ENCODE measurements around the gene MAST3.

Gene MAST3

DNA sequence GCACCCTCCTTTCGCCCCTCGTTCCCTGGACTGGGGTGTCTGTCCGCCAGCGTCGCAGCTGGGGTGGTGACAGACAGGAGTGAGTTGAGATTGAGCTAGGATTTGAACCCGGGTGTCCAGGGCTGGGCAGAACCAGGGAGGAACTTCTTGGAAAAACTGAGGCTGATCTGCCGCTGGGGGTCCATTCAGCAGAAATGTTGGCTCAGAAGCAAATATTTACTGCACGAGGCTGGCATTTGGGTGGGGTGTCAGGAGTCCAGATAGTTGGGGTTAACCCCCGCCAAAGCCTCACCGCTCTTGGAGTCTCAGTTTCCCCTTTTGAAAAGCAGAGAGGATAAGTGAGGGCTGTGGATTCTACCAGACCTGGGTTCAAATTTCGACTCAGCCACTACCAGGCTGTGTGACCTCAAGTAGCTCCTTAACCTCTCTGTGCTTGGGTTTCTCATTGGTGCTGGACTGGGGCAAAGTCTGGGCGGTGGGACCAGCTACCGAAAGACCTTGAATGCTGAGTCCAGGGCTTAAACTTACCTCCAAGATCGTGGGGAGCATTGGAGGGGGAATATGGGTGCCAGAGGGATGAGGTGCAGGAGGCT, 20.9 kb downstream of the MAST3 start:
- no peak for TF ChIP-seq CREB1 (IDR thresholded peaks at IDR 0.05; ENCODE audit: low read depth)
- TF ChIP-seq, protein P1, sequence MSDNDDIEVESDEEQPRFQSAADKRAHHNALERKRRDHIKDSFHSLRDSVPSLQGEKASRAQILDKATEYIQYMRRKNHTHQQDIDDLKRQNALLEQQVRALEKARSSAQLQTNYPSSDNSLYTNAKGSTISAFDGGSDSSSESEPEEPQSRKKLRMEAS (IDR thresholded peaks at IDR 0.05): 0 out of 2 replicates have a peak, but pooled peaks have one; percentile 2

GRCh38 chr19:18119013-18119716, 21.6 kb downstream of the MAST3 start:
- TF ChIP-seq CREB1 (IDR thresholded peaks at IDR 0.05; ENCODE audit: low read depth): no peak
- no peak for TF ChIP-seq EP300 (IDR thresholded peaks at IDR 0.05; ENCODE audit: borderline replicate concordance)
- TF ChIP-seq RAD21 (IDR thresholded peaks at IDR 0.05; ENCODE audit: low read depth): no peak
- no peak for TF ChIP-seq NFIC (IDR thresholded peaks at IDR 0.05)
- TF ChIP-seq REST (IDR thresholded peaks at IDR 0.05; ENCODE audit: low read depth): no peak
- TF ChIP-seq YY1 (IDR thresholded peaks at IDR 0.05; ENCODE audit: low read depth): no peak
- TF ChIP-seq, protein P1 (IDR thresholded peaks at IDR 0.05): no peak
- TF ChIP-seq TEAD4 (IDR thresholded peaks at IDR 0.05): no peak

- TF ChIP-seq, protein P1 (IDR thresholded peaks at IDR 0.05): no peak
- no peak for TF ChIP-seq REST (IDR thresholded peaks at IDR 0.05; ENCODE audit: low read depth)
- TF ChIP-seq TAF1 (IDR thresholded peaks at IDR 0.05; ENCODE audit: low read depth): no peak
- TF ChIP-seq ZBTB7A (IDR thresholded peaks at IDR 0.05; ENCODE audit: low read depth): no peak
- TF ChIP-seq EP300 (IDR thresholded peaks at IDR 0.05; ENCODE audit: borderline replicate concordance): no peak
- no peak for TF ChIP-seq FOXM1 (IDR thresholded peaks at IDR 0.05; ENCODE audit: borderline replicate concordance, low read depth)
- TF ChIP-seq TCF12 (IDR thresholded peaks at IDR 0.05; ENCODE audit: low read depth): no peak
- TF ChIP-seq RAD21 (IDR thresholded peaks at IDR 0.05; ENCODE audit: low read depth): no peak
- no peak for TF ChIP-seq CEBPB (IDR thresholded peaks at IDR 0.05)
- no peak for TF ChIP-seq NFIC (IDR thresholded peaks at IDR 0.05)
- no peak for TF ChIP-seq YY1 (IDR thresholded peaks at IDR 0.05; ENCODE audit: low read depth)
- TF ChIP-seq CREB1 (IDR thresholded peaks at IDR 0.05; ENCODE audit: low read depth): no peak
- TF ChIP-seq, protein P2, sequence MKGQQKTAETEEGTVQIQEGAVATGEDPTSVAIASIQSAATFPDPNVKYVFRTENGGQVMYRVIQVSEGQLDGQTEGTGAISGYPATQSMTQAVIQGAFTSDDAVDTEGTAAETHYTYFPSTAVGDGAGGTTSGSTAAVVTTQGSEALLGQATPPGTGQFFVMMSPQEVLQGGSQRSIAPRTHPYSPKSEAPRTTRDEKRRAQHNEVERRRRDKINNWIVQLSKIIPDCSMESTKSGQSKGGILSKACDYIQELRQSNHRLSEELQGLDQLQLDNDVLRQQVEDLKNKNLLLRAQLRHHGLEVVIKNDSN (IDR thresholded peaks at IDR 0.05): no peak
- TF ChIP-seq TEAD4 (IDR thresholded peaks at IDR 0.05): no peak
- no peak for TF ChIP-seq EGR1 (IDR thresholded peaks at IDR 0.05)
Observed at GRCh38 chr19:18119717-18120105, 22.1 kb downstream of the MAST3 start.

DNA sequence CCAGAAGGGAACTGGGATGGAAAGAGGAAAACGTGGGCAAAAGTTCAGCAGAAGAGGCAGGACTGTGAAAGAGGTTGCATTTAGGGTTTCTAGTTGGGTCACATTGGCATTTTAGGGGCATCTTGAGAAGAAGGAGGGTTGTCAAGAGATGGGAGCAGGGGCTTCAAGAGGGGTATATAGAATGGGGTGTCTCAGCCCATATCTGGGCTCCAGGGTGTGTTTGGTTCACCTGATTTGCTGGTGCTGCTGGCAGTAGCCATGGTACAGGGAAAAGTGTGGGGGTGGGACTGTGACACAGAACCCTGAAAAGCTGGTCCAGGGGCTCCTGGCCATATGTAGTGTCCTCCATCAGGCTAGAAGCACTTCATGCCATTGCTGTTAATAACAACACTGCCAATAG, 22.5 kb downstream of the MAST3 start:
- no peak for TF ChIP-seq ZBTB7A (IDR thresholded peaks at IDR 0.05; ENCODE audit: low read depth)
- TF ChIP-seq, protein P1 (IDR thresholded peaks at IDR 0.05): no peak
- TF ChIP-seq TEAD4 (IDR thresholded peaks at IDR 0.05): no peak

DNA sequence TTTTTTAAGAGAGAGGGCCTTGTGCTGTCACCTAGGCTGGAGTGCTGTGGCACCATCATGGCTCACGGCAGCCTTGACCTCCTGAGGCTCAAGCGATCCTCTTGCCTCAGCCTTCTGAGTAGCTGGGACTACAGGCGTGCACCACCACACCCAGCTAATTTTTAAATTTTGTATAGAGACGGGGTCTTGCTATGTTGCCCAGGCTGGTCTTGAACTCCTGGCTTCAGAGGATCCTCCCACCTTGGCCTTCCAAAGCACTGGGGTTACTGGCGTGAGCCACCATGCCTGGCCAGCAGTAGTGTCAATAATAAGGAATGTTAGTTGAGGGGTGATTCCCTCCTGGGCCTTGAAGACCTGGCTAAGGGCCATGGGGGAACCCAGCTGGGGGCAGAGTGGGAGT, 23.6 kb downstream of the MAST3 start:
- TF ChIP-seq, protein P1 (IDR thresholded peaks at IDR 0.05): no peak
- TF ChIP-seq TCF12 (IDR thresholded peaks at IDR 0.05; ENCODE audit: low read depth): no peak
- no peak for TF ChIP-seq CEBPB (IDR thresholded peaks at IDR 0.05)
- no peak for TF ChIP-seq CREB1 (IDR thresholded peaks at IDR 0.05; ENCODE audit: low read depth)
- no peak for TF ChIP-seq ZBTB7A (IDR thresholded peaks at IDR 0.05; ENCODE audit: low read depth)
- no peak for TF ChIP-seq YY1 (IDR thresholded peaks at IDR 0.05; ENCODE audit: low read depth)
- TF ChIP-seq EP300 (IDR thresholded peaks at IDR 0.05; ENCODE audit: borderline replicate concordance): no peak
- no peak for TF ChIP-seq FOXM1 (IDR thresholded peaks at IDR 0.05; ENCODE audit: borderline replicate concordance, low read depth)
- TF ChIP-seq EGR1 (IDR thresholded peaks at IDR 0.05): no peak
- no peak for TF ChIP-seq REST (IDR thresholded peaks at IDR 0.05; ENCODE audit: low read depth)
- no peak for TF ChIP-seq TAF1 (IDR thresholded peaks at IDR 0.05; ENCODE audit: low read depth)
- no peak for TF ChIP-seq NFIC (IDR thresholded peaks at IDR 0.05)
- no peak for TF ChIP-seq RAD21 (IDR thresholded peaks at IDR 0.05; ENCODE audit: low read depth)
- TF ChIP-seq, protein P2 (IDR thresholded peaks at IDR 0.05): no peak
